AG04450 (cell line): ENCODE data around the gene CALML5. TPM values are rescaled to one million over a fixed set of nuclear protein-coding genes. Genes with fewer than 3 reads are reported as not detected.

ENCODE experiments used
- CTCF ChIA-PET: fragments of 300-600, 350-600 bp; formaldehyde crosslinking; extraction: SDS; loops from one replicate; lab custom pipeline; 2022; ENCODE audit warnings: antibody characterized with exemption, inconsistent platforms; lab: Charles Lee
- POLR2A ChIA-PET: fragments of 350-600 bp; formaldehyde crosslinking; extraction: SDS; loops from one replicate; lab custom pipeline; 2021; ENCODE audit warnings: antibody characterized with exemption, inconsistent platforms; lab: Yijun Ruan, JAX
- DNase-seq: peaks from one replicate; pipeline ENCODE4 v3.0.0-alpha.2; 2011; ENCODE audit warnings: low read depth, low spot score
- H3K27ac ChIP-seq: one replicate; pipeline ENCODE4 v1.5.1; 2012; ENCODE audit warnings: low read depth, low read length, control low read depth
- H3K27me3 ChIP-seq: one replicate; pipeline ENCODE4 v1.6.0; 2012; ENCODE audit warnings: low read length; ENCODE audit not compliant: control insufficient read depth, insufficient read depth
- H3K4me3 ChIP-seq: 2 replicates; pipeline ENCODE4 v1.5.1; 2011; ENCODE audit warnings: mild to moderate bottlenecking, low read depth, low read length, control low read depth
- H3K9me3 ChIP-seq: 2 replicates; pipeline ENCODE4 v1.5.1; 2012; ENCODE audit warnings: low read length; ENCODE audit not compliant: control insufficient read depth, insufficient read depth
- CTCF ChIP-seq: IDR thresholded peaks from 2 replicates; pipeline ENCODE4 v1.5.1; 2011; ENCODE audit warnings: low read depth, low read length, control low read depth, inconsistent platforms
- polyA plus RNA-seq: library from polyadenylated mRNA; depleted of rRNA; stranded (reverse); fragments of >200 nt; gene quantifications from 2 replicates; pipeline ENCODE4 v1.2.3, GENCODE V29; 2011

CALML5 gene
- polyA plus RNA-seq, 1 experiment, result not detected

GRCh38 chr10:5502061-5502521, 2.7 kb upstream of the CALML5 start:
- H3K27me3 ChIP-seq, result peaks cover 52% of the 10 kb centered on the region
- H3K9me3 ChIP-seq, result peaks cover 6% of the 10 kb centered on the region; the same call in 1 of the 2 replicates
- ChIA-PET CTCF (no interaction called here), POLR2A (no interaction called here)
- no peak for DNase-seq
- no peak overlapping the region for H3K4me3 ChIP-seq
- TF ChIP-seq CTCF, result no peak
- H3K27ac ChIP-seq, result no peak overlapping the region

- Histone ChIP-seq H3K27ac (no peak overlapping the region), H3K4me3 (no peak overlapping the region), H3K9me3 (peaks cover 6% of the 10 kb centered on the region; the same call in 1 of the 2 replicates), H3K27me3 (peaks cover 49% of the 10 kb centered on the region)
- DNase-seq, result no peak
- ChIA-PET POLR2A (no interaction called here), CTCF (no interaction called here)
- TF ChIP-seq CTCF, result no peak
Observed at GRCh38 chr10:5500910-5501309, 1.5 kb upstream of the CALML5 start.

- no peak for TF ChIP-seq CTCF
- Histone ChIP-seq H3K27me3 (peaks cover 49% of the 10 kb centered on the region), H3K4me3 (no peak overlapping the region), H3K27ac (no peak overlapping the region), H3K9me3 (peaks cover 6% of the 10 kb centered on the region; the same call in 1 of the 2 replicates)
- no peak for DNase-seq
- CTCF ChIA-PET, result no interaction called here
- POLR2A ChIA-PET, result no interaction called here
Observed at GRCh38 chr10:5500162-5500670, 846 bp upstream of the CALML5 start.

- ChIA-PET CTCF (no interaction called here), POLR2A (no interaction called here)
- Histone ChIP-seq H3K27ac (no peak overlapping the region), H3K4me3 (no peak overlapping the region), H3K27me3 (peaks cover 39% of the 10 kb centered on the region), H3K9me3 (peaks cover 6% of the 10 kb centered on the region; the same call in 1 of the 2 replicates)
- no peak for DNase-seq
- no peak for TF ChIP-seq CTCF
Observed at GRCh38 chr10:5498791-5499492, 428 bp downstream of the CALML5 start.
